Astrocyte (in vitro differentiated cells and primary cell): ENCODE measurements around the gene PYGM. TPM values are rescaled to one million over a fixed set of nuclear protein-coding genes. Genes with fewer than 3 reads are reported as not detected.

Experiments used
- DNase-seq: peaks from one replicate; pipeline ENCODE4 v3.0.0-alpha.2; 2010; ENCODE audit warnings: low read depth
- FAIRE-seq: peaks from 2 replicates; lab custom pipeline; 2011; peaks lifted over from hg19 to GRCh38; lab: Jason Lieb, UNC
- H2AFZ ChIP-seq: 2 replicates; pipeline ENCODE4 v1.6.0; 2012; ENCODE audit warnings: low read depth, low read length, inconsistent platforms
- H3K27ac ChIP-seq: 2 replicates; pipeline ENCODE4 v1.5.1; 2011; ENCODE audit warnings: low read depth, low read length, inconsistent platforms
- H3K27me3 ChIP-seq: 2 replicates; pipeline ENCODE4 v1.6.0; 2011; ENCODE audit warnings: low read length, inconsistent platforms; ENCODE audit not compliant: insufficient read depth
- H3K36me3 ChIP-seq: 2 replicates; pipeline ENCODE4 v1.5.1; 2011; ENCODE audit warnings: low read length, inconsistent platforms; ENCODE audit not compliant: insufficient read depth
- H3K4me1 ChIP-seq: 2 replicates; pipeline ENCODE4 v1.5.1; 2011; ENCODE audit warnings: low read length, inconsistent platforms; ENCODE audit not compliant: insufficient read depth
- H3K4me2 ChIP-seq: 2 replicates; pipeline ENCODE4 v1.6.0; 2012; ENCODE audit warnings: low read length, inconsistent platforms
- H3K4me3 ChIP-seq: 2 replicates; pipeline ENCODE4 v1.5.1; 2011; ENCODE audit warnings: low read depth, mild to moderate bottlenecking, low read length, inconsistent platforms; ENCODE audit not compliant: insufficient read depth
- H3K79me2 ChIP-seq: 2 replicates; pipeline ENCODE4 v1.6.0; 2012; ENCODE audit warnings: mild to moderate bottlenecking, low read length, inconsistent platforms; ENCODE audit not compliant: insufficient read depth
- H3K9ac ChIP-seq: 2 replicates; pipeline ENCODE4 v1.6.0; 2012; ENCODE audit warnings: mild to moderate bottlenecking, low read length, inconsistent platforms
- H3K9me3 ChIP-seq: 2 replicates; pipeline ENCODE4 v1.5.1; 2012; ENCODE audit warnings: low read depth, mild to moderate bottlenecking, low read length, inconsistent platforms; ENCODE audit not compliant: insufficient read depth
- H4K20me1 ChIP-seq: 2 replicates; pipeline ENCODE4 v1.6.0; 2012; ENCODE audit warnings: low read length, inconsistent platforms; ENCODE audit not compliant: insufficient read depth
- H3K27ac Mint-ChIP-seq: one replicate; pipeline ENCODE4 v1.8.0; 2021; ENCODE audit warnings: mild to moderate bottlenecking, mixed read lengths; ENCODE audit not compliant: unreplicated experiment
- H3K27me3 Mint-ChIP-seq: one replicate; pipeline ENCODE4 v1.8.0; 2021; ENCODE audit warnings: low read depth, mixed read lengths; ENCODE audit not compliant: unreplicated experiment
- H3K36me3 Mint-ChIP-seq: one replicate; pipeline ENCODE4 v1.8.0; 2021; ENCODE audit warnings: low read depth, mixed read lengths; ENCODE audit not compliant: unreplicated experiment
- H3K4me1 Mint-ChIP-seq: one replicate; pipeline ENCODE4 v1.8.0; 2021; ENCODE audit warnings: low read depth, mixed read lengths; ENCODE audit not compliant: unreplicated experiment
- H3K4me3 Mint-ChIP-seq: one replicate; pipeline ENCODE4 v1.8.0; 2021; ENCODE audit warnings: mild to moderate bottlenecking, moderate library complexity, mixed read lengths; ENCODE audit not compliant: unreplicated experiment
- H3K9me3 Mint-ChIP-seq: one replicate; pipeline ENCODE4 v1.8.0; 2021; ENCODE audit warnings: mild to moderate bottlenecking, mixed read lengths; ENCODE audit not compliant: unreplicated experiment
- EZH2 ChIP-seq: IDR thresholded peaks from 2 replicates; pipeline ENCODE4 v1.6.1; 2012; ENCODE audit warnings: mild to moderate bottlenecking, low read length, inconsistent platforms; ENCODE audit not compliant: insufficient read depth
- total RNA-seq: library from RNA; stranded (reverse); gene quantifications from 2 replicates; pipeline ENCODE4 v1.2.1, GENCODE V29; 2021
- TF ChIP-seq, protein P1 (sequence below): IDR thresholded peaks from 2 replicates; pipeline ENCODE4 v1.5.1; 2011; ENCODE audit warnings: low read depth, mild to moderate bottlenecking, inconsistent platforms, low read length, moderate library complexity; ENCODE audit not compliant: insufficient read depth

The PYGM gene
- total RNA-seq, 1 donor from 2014 or later: 0.68 TPM

DNA sequence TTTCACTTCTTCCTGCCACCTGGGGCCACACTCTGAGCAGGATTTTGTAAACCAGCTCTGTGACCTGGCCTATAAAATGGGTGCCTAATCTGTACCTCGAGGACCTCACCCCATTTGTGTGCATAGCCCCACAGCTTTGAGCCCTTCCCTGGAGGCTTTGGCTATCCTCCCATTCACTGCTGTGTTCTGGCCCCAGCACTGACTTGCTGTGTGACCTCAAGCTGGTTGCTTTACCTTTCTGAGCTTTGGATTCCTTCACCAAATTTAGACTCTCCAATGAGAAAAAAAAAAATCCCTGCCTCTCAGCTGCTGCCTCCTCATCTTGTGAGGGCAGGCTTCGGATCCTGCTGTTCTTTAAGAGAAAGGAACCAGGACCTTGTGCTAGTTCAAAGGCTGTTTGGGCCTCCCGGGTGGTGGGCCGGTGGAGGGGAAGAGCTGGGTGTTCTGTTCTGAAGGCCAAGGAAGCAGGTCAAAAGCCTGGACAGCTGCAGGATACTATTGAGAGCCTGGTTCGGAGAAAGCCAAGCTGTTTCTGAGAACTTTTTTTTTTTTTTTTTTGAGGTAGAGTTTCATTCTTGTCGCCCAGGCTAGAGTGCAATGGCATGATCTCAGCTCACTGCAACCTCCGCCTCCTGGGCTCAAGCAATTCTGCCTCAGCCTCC, 1.1 kb upstream of the PYGM start:
- Mint-ChIP-seq H3K4me3 (peak overlapping the region; percentile 54), H3K9me3 (no peaks in the 10 kb centered on the region), H3K4me1 (peaks cover 36% of the 10 kb centered on the region), H3K27ac (peak overlapping the region; percentile 50), H3K27me3 (no peaks in the 10 kb centered on the region), H3K36me3 (peaks cover 11% of the 10 kb centered on the region)
- no peak overlapping the region for H3K9ac ChIP-seq
- H3K27ac ChIP-seq: no peak overlapping the region
- H3K27me3 ChIP-seq: no peaks in the 10 kb centered on the region
- TF ChIP-seq, protein P1, sequence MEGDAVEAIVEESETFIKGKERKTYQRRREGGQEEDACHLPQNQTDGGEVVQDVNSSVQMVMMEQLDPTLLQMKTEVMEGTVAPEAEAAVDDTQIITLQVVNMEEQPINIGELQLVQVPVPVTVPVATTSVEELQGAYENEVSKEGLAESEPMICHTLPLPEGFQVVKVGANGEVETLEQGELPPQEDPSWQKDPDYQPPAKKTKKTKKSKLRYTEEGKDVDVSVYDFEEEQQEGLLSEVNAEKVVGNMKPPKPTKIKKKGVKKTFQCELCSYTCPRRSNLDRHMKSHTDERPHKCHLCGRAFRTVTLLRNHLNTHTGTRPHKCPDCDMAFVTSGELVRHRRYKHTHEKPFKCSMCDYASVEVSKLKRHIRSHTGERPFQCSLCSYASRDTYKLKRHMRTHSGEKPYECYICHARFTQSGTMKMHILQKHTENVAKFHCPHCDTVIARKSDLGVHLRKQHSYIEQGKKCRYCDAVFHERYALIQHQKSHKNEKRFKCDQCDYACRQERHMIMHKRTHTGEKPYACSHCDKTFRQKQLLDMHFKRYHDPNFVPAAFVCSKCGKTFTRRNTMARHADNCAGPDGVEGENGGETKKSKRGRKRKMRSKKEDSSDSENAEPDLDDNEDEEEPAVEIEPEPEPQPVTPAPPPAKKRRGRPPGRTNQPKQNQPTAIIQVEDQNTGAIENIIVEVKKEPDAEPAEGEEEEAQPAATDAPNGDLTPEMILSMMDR: no peak
- TF ChIP-seq EZH2: no peak
- FAIRE-seq (no peak), DNase-seq (no peak)
- H4K20me1 ChIP-seq: peaks cover 52% of the 10 kb centered on the region
- H3K4me3 ChIP-seq: no peak overlapping the region
- no peak overlapping the region for H2AFZ ChIP-seq
- no peaks in the 10 kb centered on the region for H3K9me3 ChIP-seq
- no peaks in the 10 kb centered on the region for H3K79me2 ChIP-seq
- no peak overlapping the region for H3K4me2 ChIP-seq
- H3K36me3 ChIP-seq: peaks cover 22% of the 10 kb centered on the region
- H3K4me1 ChIP-seq: peaks cover 24% of the 10 kb centered on the region

GRCh38 chr11:64759131-64759721, 548 bp downstream of the PYGM start:
- H3K4me3 Mint-ChIP-seq: no peak overlapping the region
- no peaks in the 10 kb centered on the region for H3K27me3 ChIP-seq
- H3K4me1 Mint-ChIP-seq: peaks cover 31% of the 10 kb centered on the region
- no peaks in the 10 kb centered on the region for H3K9me3 ChIP-seq
- peaks cover 11% of the 10 kb centered on the region for H3K36me3 Mint-ChIP-seq
- DNase-seq: no peak
- TF ChIP-seq EZH2: no peak
- TF ChIP-seq, protein P1: no peak
- H3K4me1 ChIP-seq: peaks cover 17% of the 10 kb centered on the region
- H3K4me2 ChIP-seq: no peak overlapping the region
- no peaks in the 10 kb centered on the region for H3K9me3 Mint-ChIP-seq
- no peak for FAIRE-seq
- H3K79me2 ChIP-seq: no peaks in the 10 kb centered on the region
- peak overlapping the region; percentile 66 for H3K27ac Mint-ChIP-seq
- H3K27ac ChIP-seq: no peak overlapping the region
- peaks cover 4% of the 10 kb centered on the region for H3K27me3 Mint-ChIP-seq
- H3K36me3 ChIP-seq: peaks cover 12% of the 10 kb centered on the region
- no peak overlapping the region for H3K9ac ChIP-seq
- H4K20me1 ChIP-seq: peaks cover 38% of the 10 kb centered on the region
- no peak overlapping the region for H3K4me3 ChIP-seq
- no peak overlapping the region for H2AFZ ChIP-seq
